GM12878 (cell line): ENCODE results near the gene SGMS1. TPM values are rescaled to one million over a fixed set of nuclear protein-coding genes. Genes with fewer than 3 reads are reported as not detected.

Source experiments
- CBX5 ChIP-seq: sonication (generic); IDR thresholded peaks from 2 replicates; pipeline ENCODE4 v1.6.1; 2016; ENCODE audit warnings: low read depth, moderate library complexity, mild to moderate bottlenecking, inconsistent platforms
- CHD2 ChIP-seq: IDR thresholded peaks from 2 replicates; pipeline ENCODE4 v1.6.1; 2011; ENCODE audit warnings: low read depth, low read length, improper control_type of control experiment, borderline replicate concordance
- DPF2 ChIP-seq: fragments of 450-650 bp; IDR thresholded peaks from 2 replicates; pipeline ENCODE4 v1.6.1; 2017; ENCODE audit warnings: mild to moderate bottlenecking
- EZH2 ChIP-seq: IDR thresholded peaks from 2 replicates; pipeline ENCODE4 v1.6.1; 2012; ENCODE audit warnings: low read depth, mild to moderate bottlenecking, control low read depth, inconsistent platforms, low read length, borderline replicate concordance; ENCODE audit not compliant: control insufficient read depth
- HCFC1 ChIP-seq: fragments of 150-350 bp; IDR thresholded peaks from 2 replicates; pipeline ENCODE4 v1.6.1; 2014; ENCODE audit warnings: low read length
- HDAC6 ChIP-seq: fragments of 200-600 bp; sonication (generic); IDR thresholded peaks from one replicate; pipeline ENCODE4 v1.8.0; 2017; ENCODE audit warnings: antibody characterized with exemption; ENCODE audit not compliant: unreplicated experiment
- MTA2 ChIP-seq: fragments of 450-650 bp; IDR thresholded peaks from 2 replicates; pipeline ENCODE4 v1.6.1; 2016; ENCODE audit warnings: low read depth, mild to moderate bottlenecking, moderate library complexity
- MYB ChIP-seq: fragments of 150-350 bp; IDR thresholded peaks from 2 replicates; pipeline ENCODE4 v1.6.1; 2014; ENCODE audit warnings: mild to moderate bottlenecking, low read depth, low read length, borderline replicate concordance
- NFYB ChIP-seq: IDR thresholded peaks from 2 replicates; pipeline ENCODE4 v1.6.1; 2011; ENCODE audit warnings: low read depth, mild to moderate bottlenecking, low read length, improper control_type of control experiment, moderate library complexity; ENCODE audit not compliant: insufficient read depth
- NR2C1 ChIP-seq: fragments of 450-650 bp; IDR thresholded peaks from 2 replicates; pipeline ENCODE4 v1.6.1; 2017; ENCODE audit warnings: antibody characterized with exemption, mild to moderate bottlenecking, moderate library complexity
- NR2F1 ChIP-seq: fragments of 450-650 bp; conservative IDR thresholded peaks from 2 replicates; pipeline ENCODE4 v1.6.1; 2017; ENCODE audit warnings: mild to moderate bottlenecking
- PAX5 ChIP-seq: IDR thresholded peaks from 2 replicates; pipeline ENCODE4 v1.6.1; 2011; ENCODE audit warnings: low read depth, low read length, borderline replicate concordance
- PML ChIP-seq: IDR thresholded peaks from 2 replicates; pipeline ENCODE4 v1.6.1; 2012; ENCODE audit warnings: low read length, inconsistent platforms
- RAD21 ChIP-seq: IDR thresholded peaks from 2 replicates; pipeline ENCODE4 v1.6.1; 2011; ENCODE audit warnings: mild to moderate bottlenecking, low read depth, low read length, moderate library complexity; ENCODE audit not compliant: insufficient read depth
- RELA ChIP-seq: fragments of 450-650 bp; IDR thresholded peaks from 2 replicates; pipeline ENCODE4 v1.8.0; 2014; ENCODE audit warnings: borderline replicate concordance; ENCODE audit not compliant: partially characterized antibody
- RUNX3 ChIP-seq: IDR thresholded peaks from 2 replicates; pipeline ENCODE4 v1.6.1; 2012; ENCODE audit warnings: low read length, inconsistent platforms
- SMARCA5 ChIP-seq: fragments of 450-650 bp; IDR thresholded peaks from 2 replicates; pipeline ENCODE4 v1.6.1; 2017; ENCODE audit warnings: mild to moderate bottlenecking
- TCF12 ChIP-seq: IDR thresholded peaks from 2 replicates; pipeline ENCODE4 v1.6.1; 2011; ENCODE audit warnings: low read depth, mild to moderate bottlenecking, low read length
- ZNF24 ChIP-seq: fragments of 450-650 bp; IDR thresholded peaks from 2 replicates; pipeline ENCODE4 v1.6.1; 2017; ENCODE audit warnings: antibody characterized with exemption, mild to moderate bottlenecking
- polyA plus RNA-seq, 11 experiments: library from polyadenylated mRNA; depleted of rRNA in 4 of 11; unstranded in 6 of 11; stranded (reverse) in 5 of 11; fragments of >200 nt; fragmentation: Nextera tagmentation in 4 of 11; fragmentation: Illumina TruSeq in 1 of 11; extraction: Ambion mirVana in 4 of 11; extraction: Trizol in 1 of 11; gene quantifications; 1 replicate in 1 of 11; 2 replicates in 10 of 11; pipeline versions ENCODE4 v1.2.1 to v1.2.3, GENCODE V29; 2011 to 2016; ENCODE audit warnings: inconsistent platforms in 2 of 11, missing spikeins in 2 of 11, low read depth in 1 of 11
- total RNA-seq, 4 experiments: library from RNA; depleted of rRNA in 3 of 4; stranded (reverse); fragments of >200 nt in 3 of 4; fragmentation: Illumina TruSeq in 1 of 4; extraction: Trizol in 1 of 4; gene quantifications; 2 replicates each; pipeline versions ENCODE4 v1.2.1 to v1.2.3, GENCODE V29; 2013 to 2021
- TF ChIP-seq, protein P1 (sequence below), 3 experiments: IDR thresholded peaks in 2 of 3; conservative IDR thresholded peaks in 1 of 3; 2 replicates each; pipeline ENCODE4 v1.5.1; 2011; ENCODE audit warnings: low read depth in 3 of 3, low read length in 3 of 3, mild to moderate bottlenecking in 3 of 3, control low read depth in 2 of 3, moderate library complexity in 2 of 3, inconsistent platforms in 1 of 3, mixed read lengths in 1 of 3; ENCODE audit not compliant: control insufficient read depth in 2 of 3, insufficient read depth in 1 of 3; ENCODE audit errors: extremely low read depth in 1 of 3
- TF ChIP-seq, protein P2 (sequence below): IDR thresholded peaks from 2 replicates; pipeline ENCODE4 v1.6.1; 2011; ENCODE audit warnings: low read depth, low read length, improper control_type of control experiment, borderline replicate concordance
- TF ChIP-seq, protein P3 (sequence below): fragments of 450-650 bp; IDR thresholded peaks from 2 replicates; pipeline ENCODE4 v1.6.1; 2017; ENCODE audit warnings: low read depth, mild to moderate bottlenecking, moderate library complexity
- TF ChIP-seq, protein P4 (sequence below): fragments of 150-350 bp; IDR thresholded peaks from 2 replicates; pipeline ENCODE4 v1.6.1; 2016; ENCODE audit warnings: low read depth, low read length

SGMS1 gene
- total and polyA plus RNA-seq, 10 of the 15 experiments (the other 5 are each of a cell fraction or from before 2014, with no cell fraction given), result 1.4 to 14.5 (median 4.9) TPM

DNA sequence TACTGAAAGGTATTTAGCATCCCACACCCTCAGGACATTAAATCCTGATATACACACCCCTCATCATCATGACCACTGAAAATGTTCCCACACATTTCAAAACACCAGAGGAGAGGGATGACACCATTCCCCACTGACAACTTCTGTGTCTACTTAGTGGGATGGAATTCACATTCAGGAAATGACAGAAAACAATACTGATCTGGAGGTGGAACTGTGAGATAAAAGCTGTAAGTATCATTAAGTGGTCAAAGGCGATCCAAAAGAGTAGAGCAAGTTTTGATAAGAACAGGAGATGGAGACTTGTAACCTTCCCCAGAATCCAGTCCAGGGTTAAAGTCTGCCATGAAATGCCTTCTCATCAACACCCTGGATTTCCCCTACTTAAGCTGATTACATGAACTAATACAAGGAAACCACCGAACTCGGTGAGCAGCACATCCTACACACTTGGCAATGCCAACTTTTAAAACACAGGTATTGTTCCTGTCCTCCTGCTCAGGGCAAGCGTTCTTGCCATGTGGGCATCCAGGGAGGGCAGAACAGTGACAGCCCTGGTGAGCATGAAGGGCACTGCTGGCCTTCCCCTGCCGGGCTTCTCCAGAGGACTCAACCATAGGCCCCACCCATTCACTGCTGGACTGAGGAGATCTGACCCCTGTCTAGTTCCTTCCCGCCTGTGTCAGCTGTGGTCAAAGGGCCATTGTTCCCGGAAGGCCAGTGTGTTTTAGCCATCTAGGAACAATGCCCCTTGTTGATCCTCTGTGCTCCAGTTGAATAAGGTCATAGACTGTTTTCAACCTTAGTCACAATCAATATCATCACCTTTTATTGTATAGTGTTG, 85.0 kb downstream of the SGMS1 start (continued):
- no peak for TF ChIP-seq HDAC6
- TF ChIP-seq MTA2, result peak; percentile 68
- TF ChIP-seq RELA, result peak; percentile 94
- TF ChIP-seq, protein P1, sequence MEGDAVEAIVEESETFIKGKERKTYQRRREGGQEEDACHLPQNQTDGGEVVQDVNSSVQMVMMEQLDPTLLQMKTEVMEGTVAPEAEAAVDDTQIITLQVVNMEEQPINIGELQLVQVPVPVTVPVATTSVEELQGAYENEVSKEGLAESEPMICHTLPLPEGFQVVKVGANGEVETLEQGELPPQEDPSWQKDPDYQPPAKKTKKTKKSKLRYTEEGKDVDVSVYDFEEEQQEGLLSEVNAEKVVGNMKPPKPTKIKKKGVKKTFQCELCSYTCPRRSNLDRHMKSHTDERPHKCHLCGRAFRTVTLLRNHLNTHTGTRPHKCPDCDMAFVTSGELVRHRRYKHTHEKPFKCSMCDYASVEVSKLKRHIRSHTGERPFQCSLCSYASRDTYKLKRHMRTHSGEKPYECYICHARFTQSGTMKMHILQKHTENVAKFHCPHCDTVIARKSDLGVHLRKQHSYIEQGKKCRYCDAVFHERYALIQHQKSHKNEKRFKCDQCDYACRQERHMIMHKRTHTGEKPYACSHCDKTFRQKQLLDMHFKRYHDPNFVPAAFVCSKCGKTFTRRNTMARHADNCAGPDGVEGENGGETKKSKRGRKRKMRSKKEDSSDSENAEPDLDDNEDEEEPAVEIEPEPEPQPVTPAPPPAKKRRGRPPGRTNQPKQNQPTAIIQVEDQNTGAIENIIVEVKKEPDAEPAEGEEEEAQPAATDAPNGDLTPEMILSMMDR (IDR thresholded peaks at IDR 0.05 in 2 of 3, conservative IDR thresholded peaks at IDR 0.05 in 1 of 3; ENCODE audit: control insufficient read depth in 2 of 3, extremely low read depth in 1 of 3, insufficient read depth in 1 of 3, low read depth in 3 of 3, low read length in 3 of 3), result no peak
- TF ChIP-seq RUNX3, result peak; percentile 53; the same call in 1 of the 2 replicates
- 0 out of 2 replicates have a peak, but pooled peaks have one; percentile 46 for TF ChIP-seq SMARCA5
- no peak for TF ChIP-seq HCFC1
- TF ChIP-seq CBX5, result no peak
- TF ChIP-seq, protein P2, sequence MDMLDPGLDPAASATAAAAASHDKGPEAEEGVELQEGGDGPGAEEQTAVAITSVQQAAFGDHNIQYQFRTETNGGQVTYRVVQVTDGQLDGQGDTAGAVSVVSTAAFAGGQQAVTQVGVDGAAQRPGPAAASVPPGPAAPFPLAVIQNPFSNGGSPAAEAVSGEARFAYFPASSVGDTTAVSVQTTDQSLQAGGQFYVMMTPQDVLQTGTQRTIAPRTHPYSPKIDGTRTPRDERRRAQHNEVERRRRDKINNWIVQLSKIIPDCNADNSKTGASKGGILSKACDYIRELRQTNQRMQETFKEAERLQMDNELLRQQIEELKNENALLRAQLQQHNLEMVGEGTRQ, result no peak
- TF ChIP-seq EZH2, result no peak
- no peak for TF ChIP-seq ZNF24
- no peak for TF ChIP-seq NFYB
- no peak for TF ChIP-seq RAD21
- no peak for TF ChIP-seq MYB
- TF ChIP-seq NR2C1, result no peak
- no peak for TF ChIP-seq PML
- 0 out of 2 replicates have a peak, but pooled peaks have one; percentile 25 for TF ChIP-seq PAX5
- TF ChIP-seq, protein P3, sequence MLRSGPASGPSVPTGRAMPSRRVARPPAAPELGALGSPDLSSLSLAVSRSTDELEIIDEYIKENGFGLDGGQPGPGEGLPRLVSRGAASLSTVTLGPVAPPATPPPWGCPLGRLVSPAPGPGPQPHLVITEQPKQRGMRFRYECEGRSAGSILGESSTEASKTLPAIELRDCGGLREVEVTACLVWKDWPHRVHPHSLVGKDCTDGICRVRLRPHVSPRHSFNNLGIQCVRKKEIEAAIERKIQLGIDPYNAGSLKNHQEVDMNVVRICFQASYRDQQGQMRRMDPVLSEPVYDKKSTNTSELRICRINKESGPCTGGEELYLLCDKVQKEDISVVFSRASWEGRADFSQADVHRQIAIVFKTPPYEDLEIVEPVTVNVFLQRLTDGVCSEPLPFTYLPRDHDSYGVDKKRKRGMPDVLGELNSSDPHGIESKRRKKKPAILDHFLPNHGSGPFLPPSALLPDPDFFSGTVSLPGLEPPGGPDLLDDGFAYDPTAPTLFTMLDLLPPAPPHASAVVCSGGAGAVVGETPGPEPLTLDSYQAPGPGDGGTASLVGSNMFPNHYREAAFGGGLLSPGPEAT, result peak; percentile 90
- TF ChIP-seq DPF2, result peak; percentile 74; the same call in 1 of the 2 replicates
- TF ChIP-seq TCF12, result no peak
- TF ChIP-seq NR2F1, result peak; percentile 74
- no peak for TF ChIP-seq CHD2
- TF ChIP-seq, protein P4, sequence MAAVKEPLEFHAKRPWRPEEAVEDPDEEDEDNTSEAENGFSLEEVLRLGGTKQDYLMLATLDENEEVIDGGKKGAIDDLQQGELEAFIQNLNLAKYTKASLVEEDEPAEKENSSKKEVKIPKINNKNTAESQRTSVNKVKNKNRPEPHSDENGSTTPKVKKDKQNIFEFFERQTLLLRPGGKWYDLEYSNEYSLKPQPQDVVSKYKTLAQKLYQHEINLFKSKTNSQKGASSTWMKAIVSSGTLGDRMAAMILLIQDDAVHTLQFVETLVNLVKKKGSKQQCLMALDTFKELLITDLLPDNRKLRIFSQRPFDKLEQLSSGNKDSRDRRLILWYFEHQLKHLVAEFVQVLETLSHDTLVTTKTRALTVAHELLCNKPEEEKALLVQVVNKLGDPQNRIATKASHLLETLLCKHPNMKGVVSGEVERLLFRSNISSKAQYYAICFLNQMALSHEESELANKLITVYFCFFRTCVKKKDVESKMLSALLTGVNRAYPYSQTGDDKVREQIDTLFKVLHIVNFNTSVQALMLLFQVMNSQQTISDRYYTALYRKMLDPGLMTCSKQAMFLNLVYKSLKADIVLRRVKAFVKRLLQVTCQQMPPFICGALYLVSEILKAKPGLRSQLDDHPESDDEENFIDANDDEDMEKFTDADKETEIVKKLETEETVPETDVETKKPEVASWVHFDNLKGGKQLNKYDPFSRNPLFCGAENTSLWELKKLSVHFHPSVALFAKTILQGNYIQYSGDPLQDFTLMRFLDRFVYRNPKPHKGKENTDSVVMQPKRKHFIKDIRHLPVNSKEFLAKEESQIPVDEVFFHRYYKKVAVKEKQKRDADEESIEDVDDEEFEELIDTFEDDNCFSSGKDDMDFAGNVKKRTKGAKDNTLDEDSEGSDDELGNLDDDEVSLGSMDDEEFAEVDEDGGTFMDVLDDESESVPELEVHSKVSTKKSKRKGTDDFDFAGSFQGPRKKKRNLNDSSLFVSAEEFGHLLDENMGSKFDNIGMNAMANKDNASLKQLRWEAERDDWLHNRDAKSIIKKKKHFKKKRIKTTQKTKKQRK, result no peak
